ENCODE results near the gene XXYLT1.

GRCh38 chr3:195267096-195267495 lies 3.9 kb downstream of the XXYLT1 start:
- TF ChIP-seq PCBP1 (IDR thresholded peaks at IDR 0.05; ENCODE audit: low read depth, low read length, poor library complexity, severe bottlenecking) = no peak
- no peak for TF ChIP-seq ELK1 (CRISPR knock-in tag; IDR thresholded peaks at IDR 0.05)
- no peak for TF ChIP-seq SRF (CRISPR knock-in tag; IDR thresholded peaks at IDR 0.05)
- TF ChIP-seq, protein P1, sequence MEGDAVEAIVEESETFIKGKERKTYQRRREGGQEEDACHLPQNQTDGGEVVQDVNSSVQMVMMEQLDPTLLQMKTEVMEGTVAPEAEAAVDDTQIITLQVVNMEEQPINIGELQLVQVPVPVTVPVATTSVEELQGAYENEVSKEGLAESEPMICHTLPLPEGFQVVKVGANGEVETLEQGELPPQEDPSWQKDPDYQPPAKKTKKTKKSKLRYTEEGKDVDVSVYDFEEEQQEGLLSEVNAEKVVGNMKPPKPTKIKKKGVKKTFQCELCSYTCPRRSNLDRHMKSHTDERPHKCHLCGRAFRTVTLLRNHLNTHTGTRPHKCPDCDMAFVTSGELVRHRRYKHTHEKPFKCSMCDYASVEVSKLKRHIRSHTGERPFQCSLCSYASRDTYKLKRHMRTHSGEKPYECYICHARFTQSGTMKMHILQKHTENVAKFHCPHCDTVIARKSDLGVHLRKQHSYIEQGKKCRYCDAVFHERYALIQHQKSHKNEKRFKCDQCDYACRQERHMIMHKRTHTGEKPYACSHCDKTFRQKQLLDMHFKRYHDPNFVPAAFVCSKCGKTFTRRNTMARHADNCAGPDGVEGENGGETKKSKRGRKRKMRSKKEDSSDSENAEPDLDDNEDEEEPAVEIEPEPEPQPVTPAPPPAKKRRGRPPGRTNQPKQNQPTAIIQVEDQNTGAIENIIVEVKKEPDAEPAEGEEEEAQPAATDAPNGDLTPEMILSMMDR (IDR thresholded peaks at IDR 0.05 in 2 of 3, conservative IDR thresholded peaks at IDR 0.05 in 1 of 3; ENCODE audit: insufficient read depth in 2 of 3, low read depth in 1 of 3, low read length in 3 of 3) = no peak
- no peak for TF ChIP-seq HOXB6 (CRISPR knock-in tag; IDR thresholded peaks at IDR 0.05; ENCODE audit: borderline replicate concordance)
- TF ChIP-seq MEIS2 (IDR thresholded peaks at IDR 0.05; ENCODE audit: partially characterized antibody) = no peak
- TF ChIP-seq JUN (IDR thresholded peaks at IDR 0.05; ENCODE audit: borderline replicate concordance, low read depth, low read length) = no peak
- TF ChIP-seq JUN (CRISPR knock-in tag; IDR thresholded peaks at IDR 0.05; ENCODE audit: borderline replicate concordance) = no peak
- TF ChIP-seq ZNF384 (IDR thresholded peaks at IDR 0.05; ENCODE audit: low read depth, low read length) = no peak
- no peak for TF ChIP-seq CHD2 (IDR thresholded peaks at IDR 0.05; ENCODE audit: low read depth, low read length)
- TF ChIP-seq, protein P2, sequence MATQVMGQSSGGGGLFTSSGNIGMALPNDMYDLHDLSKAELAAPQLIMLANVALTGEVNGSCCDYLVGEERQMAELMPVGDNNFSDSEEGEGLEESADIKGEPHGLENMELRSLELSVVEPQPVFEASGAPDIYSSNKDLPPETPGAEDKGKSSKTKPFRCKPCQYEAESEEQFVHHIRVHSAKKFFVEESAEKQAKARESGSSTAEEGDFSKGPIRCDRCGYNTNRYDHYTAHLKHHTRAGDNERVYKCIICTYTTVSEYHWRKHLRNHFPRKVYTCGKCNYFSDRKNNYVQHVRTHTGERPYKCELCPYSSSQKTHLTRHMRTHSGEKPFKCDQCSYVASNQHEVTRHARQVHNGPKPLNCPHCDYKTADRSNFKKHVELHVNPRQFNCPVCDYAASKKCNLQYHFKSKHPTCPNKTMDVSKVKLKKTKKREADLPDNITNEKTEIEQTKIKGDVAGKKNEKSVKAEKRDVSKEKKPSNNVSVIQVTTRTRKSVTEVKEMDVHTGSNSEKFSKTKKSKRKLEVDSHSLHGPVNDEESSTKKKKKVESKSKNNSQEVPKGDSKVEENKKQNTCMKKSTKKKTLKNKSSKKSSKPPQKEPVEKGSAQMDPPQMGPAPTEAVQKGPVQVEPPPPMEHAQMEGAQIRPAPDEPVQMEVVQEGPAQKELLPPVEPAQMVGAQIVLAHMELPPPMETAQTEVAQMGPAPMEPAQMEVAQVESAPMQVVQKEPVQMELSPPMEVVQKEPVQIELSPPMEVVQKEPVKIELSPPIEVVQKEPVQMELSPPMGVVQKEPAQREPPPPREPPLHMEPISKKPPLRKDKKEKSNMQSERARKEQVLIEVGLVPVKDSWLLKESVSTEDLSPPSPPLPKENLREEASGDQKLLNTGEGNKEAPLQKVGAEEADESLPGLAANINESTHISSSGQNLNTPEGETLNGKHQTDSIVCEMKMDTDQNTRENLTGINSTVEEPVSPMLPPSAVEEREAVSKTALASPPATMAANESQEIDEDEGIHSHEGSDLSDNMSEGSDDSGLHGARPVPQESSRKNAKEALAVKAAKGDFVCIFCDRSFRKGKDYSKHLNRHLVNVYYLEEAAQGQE (IDR thresholded peaks at IDR 0.05; ENCODE audit: borderline replicate concordance) = no peak
- TF ChIP-seq, protein P2 (CRISPR knock-in tag; IDR thresholded peaks at IDR 0.05; ENCODE audit: low read depth) = no peak

All from K562 (cell line).